Endodermal cell (in vitro differentiated cells): ENCODE results near the gene COA6. TPM values are rescaled to one million over a fixed set of nuclear protein-coding genes. Genes with fewer than 3 reads are reported as not detected.
"Not testable (repeated sequence)": the region's sequence is repeated elsewhere in the genome, so short reads cannot be mapped to it uniquely, and the experiment has no call there.

ENCODE experiments used
- DNase-seq: peaks from one replicate; pipeline ENCODE4 v3.0.0-alpha.2; 2017
- H3K27ac ChIP-seq: 2 replicates; pipeline ENCODE4 v1.5.1; 2013; ENCODE audit warnings: mild to moderate bottlenecking, low read depth, low read length, moderate library complexity
- H3K27me3 ChIP-seq: 2 replicates; pipeline ENCODE4 v1.6.1; 2013; ENCODE audit warnings: mild to moderate bottlenecking, low read length, moderate library complexity; ENCODE audit not compliant: insufficient read depth, control insufficient read depth, poor library complexity, severe bottlenecking
- H3K36me3 ChIP-seq: 2 replicates; pipeline ENCODE4 v1.7.0; 2013; ENCODE audit warnings: mild to moderate bottlenecking, low read length, moderate library complexity; ENCODE audit not compliant: control insufficient read depth, insufficient read depth
- H3K4me1 ChIP-seq: one replicate; pipeline ENCODE4 v1.7.0; 2013; ENCODE audit warnings: low read length; ENCODE audit not compliant: control insufficient read depth, insufficient read depth
- H3K4me3 ChIP-seq: 2 replicates; pipeline ENCODE4 v1.5.1; 2013; ENCODE audit warnings: mild to moderate bottlenecking, low read length, moderate library complexity
- H3K9ac ChIP-seq: 2 replicates; pipeline ENCODE4 v1.6.1; 2013; ENCODE audit warnings: mild to moderate bottlenecking, low read length, moderate library complexity; ENCODE audit not compliant: poor library complexity, severe bottlenecking; ENCODE audit errors: extremely low read depth
- H3K9me3 ChIP-seq: 2 replicates; pipeline ENCODE4 v1.6.1; 2013; ENCODE audit warnings: mild to moderate bottlenecking, low read length, moderate library complexity; ENCODE audit not compliant: control insufficient read depth
- H3K27ac Mint-ChIP-seq: 2 replicates; pipeline ENCODE4 v1.8.0; 2020; ENCODE audit warnings: mixed read lengths
- H3K27me3 Mint-ChIP-seq: 2 replicates; pipeline ENCODE4 v1.8.0; 2021; ENCODE audit warnings: mild to moderate bottlenecking, mixed read lengths; ENCODE audit not compliant: insufficient read depth
- H3K36me3 Mint-ChIP-seq: 2 replicates; pipeline ENCODE4 v1.8.0; 2020; ENCODE audit warnings: low read depth, mixed read lengths
- H3K4me1 Mint-ChIP-seq: 2 replicates; pipeline ENCODE4 v1.8.0; 2020; ENCODE audit warnings: mixed read lengths
- H3K4me3 Mint-ChIP-seq: 2 replicates; pipeline ENCODE4 v1.8.0; 2020; ENCODE audit warnings: mild to moderate bottlenecking, moderate library complexity, mixed read lengths
- H3K9me3 Mint-ChIP-seq: 2 replicates; pipeline ENCODE4 v1.8.0; 2020; ENCODE audit warnings: mild to moderate bottlenecking, mixed read lengths
- CTCF ChIP-seq: fragments of 200-600 bp; sonication (generic); conservative IDR thresholded peaks from 2 replicates; pipeline ENCODE4 v1.5.0; 2021; ENCODE audit warnings: antibody characterized with exemption, mild to moderate bottlenecking
- WGBS, 2 experiments: methylation state at CpG; one replicate each; pipeline versions ENCODE4 v1.1.5 to v1.1.7; 2013; ENCODE audit warnings: missing lambda C conversion rate in 2 of 2, mixed read lengths in 1 of 2; ENCODE audit not compliant: insufficient coverage in 1 of 2, insufficient read length in 1 of 2; 5-methylcytosine and 5-hydroxymethylcytosine counted together
- total RNA-seq, 2 donors: library from RNA; stranded (reverse); fragmentation: NEBNext Ultra II Directional in 1 of 2; extraction: Animal tissue kit (Norgen Biotek cat#: 25700) in 1 of 2; gene quantifications; 2 replicates in 1 of 2; 3 replicates in 1 of 2; pipeline ENCODE4 v1.2.1, GENCODE V29; 2021

Gene COA6
- total RNA-seq, 2 donors from 2014 or later: 33.9 to 37.4 TPM

GRCh38 chr1:234375672-234376071 lies 2.4 kb downstream of the COA6 start:
- H3K9ac ChIP-seq: no peak overlapping the region
- no peak for DNase-seq
- no peaks in the 10 kb centered on the region for H3K27me3 ChIP-seq
- no peak overlapping the region for H3K4me3 Mint-ChIP-seq
- H3K4me1 Mint-ChIP-seq: peaks cover 12% of the 10 kb centered on the region
- TF ChIP-seq CTCF: no peak
- H3K27ac Mint-ChIP-seq: no peak overlapping the region
- H3K4me3 ChIP-seq: no peak overlapping the region
- no peaks in the 10 kb centered on the region for H3K4me1 ChIP-seq
- peaks cover 54% of the 10 kb centered on the region for H3K36me3 Mint-ChIP-seq
- H3K27me3 Mint-ChIP-seq: no peaks in the 10 kb centered on the region
- H3K27ac ChIP-seq: no peak overlapping the region
- 94 to 98% methylated on average over 7 of the region's 7 CpGs for WGBS, 2 experiments
- H3K9me3 Mint-ChIP-seq: no peaks in the 10 kb centered on the region
- no peaks in the 10 kb centered on the region for H3K9me3 ChIP-seq
- peaks cover 50% of the 10 kb centered on the region for H3K36me3 ChIP-seq

GRCh38 chr1:234379591-234380109 lies 6.4 kb downstream of the COA6 start:
- not testable (repeated sequence) for H3K27me3 ChIP-seq, DNase-seq, H3K4me3 Mint-ChIP-seq, H3K4me1 ChIP-seq, H3K9ac ChIP-seq, H3K27ac Mint-ChIP-seq, H3K4me3 ChIP-seq, H3K9me3 Mint-ChIP-seq, H3K9me3 ChIP-seq, H3K27ac ChIP-seq, H3K4me1 Mint-ChIP-seq, H3K27me3 Mint-ChIP-seq
- TF ChIP-seq CTCF: peak; percentile 35
- 92% methylated on average over 5 of the region's 5 CpGs for WGBS, 2 experiments
- H3K36me3 ChIP-seq: peaks cover 72% of the 10 kb centered on the region
- peaks cover 56% of the 10 kb centered on the region for H3K36me3 Mint-ChIP-seq

GRCh38 chr1:234381699-234382555 lies 8.7 kb downstream of the COA6 start:
- H3K9me3 Mint-ChIP-seq: no peaks in the 10 kb centered on the region
- no peak overlapping the region for H3K4me3 Mint-ChIP-seq
- H3K27me3 Mint-ChIP-seq: no peaks in the 10 kb centered on the region

More at GRCh38 chr1:234381699-234382555, 8.7 kb downstream of the COA6 start:
- H3K27ac Mint-ChIP-seq: no peak overlapping the region
- H3K4me1 Mint-ChIP-seq: no peaks in the 10 kb centered on the region
- Histone ChIP-seq H3K36me3 (peaks cover 62% of the 10 kb centered on the region), H3K9me3 (no peaks in the 10 kb centered on the region), H3K27ac (no peak overlapping the region), H3K27me3 (no peaks in the 10 kb centered on the region), H3K4me3 (no peak overlapping the region), H3K4me1 (no peaks in the 10 kb centered on the region), H3K9ac (no peak overlapping the region)
- 95% methylated on average over 9 to 10 of the region's 10 CpGs for WGBS, 2 experiments
- no peak for DNase-seq
- peaks cover 42% of the 10 kb centered on the region for H3K36me3 Mint-ChIP-seq
- TF ChIP-seq CTCF: no peak
